GM12873 (cell line): ENCODE measurements around the gene IGFBP2.

Source experiments
- TF ChIP-seq, protein P1 (sequence below): IDR thresholded peaks from 2 replicates; pipeline ENCODE4 v1.5.1; 2012; ENCODE audit warnings: low read depth, mild to moderate bottlenecking, moderate library complexity, low read length, control low read depth; ENCODE audit not compliant: insufficient read depth; ENCODE audit errors: missing control alignments

Gene IGFBP2

GRCh38 chr2:216661639-216662375 is 28.6 kb downstream of the IGFBP2 start:
- TF ChIP-seq, protein P1, sequence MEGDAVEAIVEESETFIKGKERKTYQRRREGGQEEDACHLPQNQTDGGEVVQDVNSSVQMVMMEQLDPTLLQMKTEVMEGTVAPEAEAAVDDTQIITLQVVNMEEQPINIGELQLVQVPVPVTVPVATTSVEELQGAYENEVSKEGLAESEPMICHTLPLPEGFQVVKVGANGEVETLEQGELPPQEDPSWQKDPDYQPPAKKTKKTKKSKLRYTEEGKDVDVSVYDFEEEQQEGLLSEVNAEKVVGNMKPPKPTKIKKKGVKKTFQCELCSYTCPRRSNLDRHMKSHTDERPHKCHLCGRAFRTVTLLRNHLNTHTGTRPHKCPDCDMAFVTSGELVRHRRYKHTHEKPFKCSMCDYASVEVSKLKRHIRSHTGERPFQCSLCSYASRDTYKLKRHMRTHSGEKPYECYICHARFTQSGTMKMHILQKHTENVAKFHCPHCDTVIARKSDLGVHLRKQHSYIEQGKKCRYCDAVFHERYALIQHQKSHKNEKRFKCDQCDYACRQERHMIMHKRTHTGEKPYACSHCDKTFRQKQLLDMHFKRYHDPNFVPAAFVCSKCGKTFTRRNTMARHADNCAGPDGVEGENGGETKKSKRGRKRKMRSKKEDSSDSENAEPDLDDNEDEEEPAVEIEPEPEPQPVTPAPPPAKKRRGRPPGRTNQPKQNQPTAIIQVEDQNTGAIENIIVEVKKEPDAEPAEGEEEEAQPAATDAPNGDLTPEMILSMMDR, result no peak

- TF ChIP-seq, protein P1, result no peak
Measured at GRCh38 chr2:216663106-216663505, 29.9 kb downstream of the IGFBP2 start.

GRCh38 chr2:216663846-216664245 is 30.6 kb downstream of the IGFBP2 start:
- TF ChIP-seq, protein P1, result no peak

DNA sequence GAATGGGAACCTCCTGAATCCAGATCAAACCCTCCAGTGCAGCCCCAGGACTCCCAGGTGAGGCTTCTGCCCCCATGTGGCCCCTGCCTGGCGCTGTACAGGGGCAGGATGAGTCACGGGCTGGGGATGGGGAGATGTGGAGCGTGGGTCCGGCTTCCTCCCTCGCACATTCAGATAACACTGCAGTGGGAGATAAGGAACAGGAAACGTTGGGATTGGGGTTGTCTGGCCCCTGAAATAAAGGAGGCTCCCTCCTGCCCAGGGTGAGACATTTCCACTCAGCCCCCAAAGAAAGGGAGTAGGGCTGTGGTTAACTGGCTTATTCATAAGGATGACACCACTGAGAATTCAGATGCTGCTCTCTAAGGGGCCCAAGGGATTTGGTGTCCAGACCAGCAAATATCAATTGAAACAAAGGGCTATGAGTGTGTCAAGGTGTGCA is 31.4 kb downstream of the IGFBP2 start:
- TF ChIP-seq, protein P1, result peak; percentile 14

GRCh38 chr2:216665242-216665641 is 32.0 kb downstream of the IGFBP2 start:
- TF ChIP-seq, protein P1, result no peak

GRCh38 chr2:216665717-216666116 is 32.5 kb downstream of the IGFBP2 start:
- TF ChIP-seq, protein P1, result no peak

DNA sequence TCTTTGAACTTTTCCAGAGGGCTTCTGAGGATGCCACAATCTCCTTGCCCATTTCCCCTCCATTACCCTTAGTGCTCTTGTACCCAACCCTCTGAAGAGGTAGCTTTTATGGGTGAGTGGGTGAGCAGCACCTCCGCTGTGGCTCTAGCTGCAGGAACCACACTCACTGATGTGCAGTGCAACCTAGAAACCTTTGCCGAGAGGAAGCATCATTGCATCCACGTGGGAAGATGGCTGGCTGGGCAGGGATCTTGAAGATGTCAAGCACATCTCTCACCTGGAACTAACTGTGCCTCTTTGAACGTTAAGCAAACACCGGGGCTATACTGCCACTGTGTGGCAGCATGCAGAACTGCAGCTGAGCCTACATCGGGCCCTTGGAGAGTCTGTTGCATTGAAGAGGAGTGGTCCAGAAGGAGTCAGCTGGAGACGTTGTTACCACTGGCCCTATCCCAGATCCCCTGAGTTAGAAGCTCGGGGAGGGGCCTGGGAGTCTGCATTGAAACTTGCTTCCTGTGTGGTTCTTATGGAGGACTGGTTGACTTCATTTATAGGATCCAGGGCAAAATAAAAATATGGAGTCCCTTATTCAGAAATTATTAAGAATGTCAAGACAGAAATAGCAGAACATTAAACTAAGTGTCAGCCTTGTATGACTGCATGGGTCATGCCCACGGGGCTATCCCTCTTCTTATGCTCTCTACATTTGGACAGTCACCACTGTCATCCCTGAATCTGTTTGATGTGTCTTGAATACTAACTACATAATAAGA is 33.4 kb downstream of the IGFBP2 start:
- TF ChIP-seq, protein P1, result peak; percentile 100
